ENCODE data around the gene DNLZ. TPM values are rescaled to one million over a fixed set of nuclear protein-coding genes. Genes with fewer than 3 reads are reported as not detected.
"Not testable (repeated sequence)": the region's sequence is repeated elsewhere in the genome, so short reads cannot be mapped to it uniquely, and the experiment has no call there.

Gene DNLZ
- polyA plus RNA-seq, 3 donors, result 10.8 to 19.0 (median 15.6) TPM

- 71 to 73% (median 72%) methylated on average over 12 to 13 of the region's 13 CpGs for WGBS, 3 donors
- no peak overlapping the region for H3K27ac ChIP-seq (ENCODE audit: low read depth, low read length)
Observed at GRCh38 chr9:136353757-136354488, 9.6 kb downstream of the DNLZ start.

GRCh38 chr9:136353088-136353487, 10.5 kb downstream of the DNLZ start:
- no peak overlapping the region for H3K27ac ChIP-seq (ENCODE audit: low read depth, low read length)
- WGBS, 3 donors, result 79 to 87% (median 84%) methylated on average over 11 of the region's 11 CpGs

- no peak overlapping the region for H3K27ac ChIP-seq (ENCODE audit: low read depth, low read length)
- 78 to 80% (median 79%) methylated on average over 16 of the region's 16 CpGs for WGBS, 3 donors
Observed at GRCh38 chr9:136352682-136353081, 10.9 kb downstream of the DNLZ start.

GRCh38 chr9:136351868-136352267, 11.7 kb downstream of the DNLZ start:
- WGBS, 3 donors, result 92 to 97% (median 96%) methylated on average over 13 to 22 of the region's 24 CpGs
- not testable (repeated sequence) for H3K27ac ChIP-seq (ENCODE audit: low read depth, low read length)

- no peak overlapping the region for H3K27ac ChIP-seq (ENCODE audit: low read depth, low read length)
- 80 to 86% (median 84%) methylated on average over 11 of the region's 11 CpGs for whole genome bisulfite sequencing, 3 donors
Observed at GRCh38 chr9:136351252-136351800, 12.2 kb downstream of the DNLZ start.

- no peak overlapping the region for H3K27ac ChIP-seq (ENCODE audit: low read depth, low read length)
- 86 to 91% (median 89%) methylated on average over 17 to 24 of the region's 24 CpGs for WGBS, 3 donors
Observed at GRCh38 chr9:136349546-136349945, 14.0 kb downstream of the DNLZ start.

GRCh38 chr9:136348691-136349090, 14.9 kb downstream of the DNLZ start:
- WGBS, 3 donors, result 82 to 93% (median 91%) methylated on average over 11 to 14 of the region's 14 CpGs
- no peak overlapping the region for H3K27ac ChIP-seq (ENCODE audit: low read depth, low read length)

GRCh38 chr9:136347472-136348256, 15.9 kb downstream of the DNLZ start:
- 75 to 83% (median 77%) methylated on average over 29 to 34 of the region's 34 CpGs for WGBS, 3 donors
- H3K27ac ChIP-seq (ENCODE audit: low read depth, low read length), result no peak overlapping the region

GRCh38 chr9:136346927-136347465, 16.5 kb downstream of the DNLZ start:
- WGBS, 3 donors, result 83 to 87% (median 86%) methylated on average over 20 of the region's 20 CpGs
- H3K27ac ChIP-seq (ENCODE audit: low read depth, low read length), result no peak overlapping the region

- no peak overlapping the region for H3K27ac ChIP-seq (ENCODE audit: low read depth, low read length)
- 48 to 65% (median 59%) methylated on average over 8 to 10 of the region's 10 CpGs for WGBS, 3 donors
Observed at GRCh38 chr9:136346157-136346481, 17.4 kb downstream of the DNLZ start.

- H3K27ac ChIP-seq (ENCODE audit: low read depth, low read length), result no peak overlapping the region
- 40 to 62% (median 49%) methylated on average over 40 to 43 of the region's 43 CpGs for WGBS, 3 donors
Observed at GRCh38 chr9:136345281-136346156, 18.0 kb downstream of the DNLZ start.

- H3K27ac ChIP-seq (ENCODE audit: low read depth, low read length), result no peak overlapping the region
- WGBS, 3 donors, result 71 to 78% (median 77%) methylated on average over 21 of the region's 21 CpGs
Observed at GRCh38 chr9:136344544-136345280, 18.8 kb downstream of the DNLZ start.

- 93 to 96% (median 96%) methylated on average over 13 to 24 of the region's 24 CpGs for WGBS, 3 donors
- H3K27ac ChIP-seq (ENCODE audit: low read depth, low read length), result no peak overlapping the region
Observed at GRCh38 chr9:136343884-136344269, 19.7 kb downstream of the DNLZ start.

- 48 to 75% (median 68%) methylated on average over 22 to 23 of the region's 23 CpGs for WGBS, 3 donors
- no peak overlapping the region for H3K27ac ChIP-seq (ENCODE audit: low read depth, low read length)
Observed at GRCh38 chr9:136343121-136343883, 20.2 kb downstream of the DNLZ start.

- H3K27ac ChIP-seq (ENCODE audit: low read depth, low read length), result no peak overlapping the region
- WGBS, 3 donors, result 9 to 25% (median 19%) methylated on average over 50 to 60 of the region's 60 CpGs
Observed at GRCh38 chr9:136342181-136343120, 21.1 kb downstream of the DNLZ start.

- H3K27ac ChIP-seq (ENCODE audit: low read depth, low read length), result no peak overlapping the region
- 59 to 77% (median 75%) methylated on average over 10 of the region's 10 CpGs for WGBS, 3 donors
Observed at GRCh38 chr9:136341769-136342168, 21.8 kb downstream of the DNLZ start.
